ENCODE data around the gene CFAP65.

CFAP65 gene

GRCh38 chr2:219030177-219030940 is 11.0 kb downstream of the CFAP65 start:
- no peak for DNase-seq (ENCODE audit: low read depth in 2 of 2)

- DNase-seq (ENCODE audit: low read depth in 2 of 2): peak; percentile 34 to 62
Observed at GRCh38 chr2:219029829-219030165, 11.5 kb downstream of the CFAP65 start.

- no peak for DNase-seq (ENCODE audit: low read depth in 2 of 2)
Observed at GRCh38 chr2:219028996-219029828, 12.1 kb downstream of the CFAP65 start.

GRCh38 chr2:219028141-219028540 is 13.2 kb downstream of the CFAP65 start:
- no peak for DNase-seq (ENCODE audit: low read depth in 2 of 2)

- DNase-seq (ENCODE audit: low read depth in 2 of 2): no peak
Observed at GRCh38 chr2:219027511-219028055, 13.7 kb downstream of the CFAP65 start.

- DNase-seq (ENCODE audit: low read depth in 2 of 2): no peak
Observed at GRCh38 chr2:219026946-219027345, 14.4 kb downstream of the CFAP65 start.

- no peak for DNase-seq (ENCODE audit: low read depth in 2 of 2)
Observed at GRCh38 chr2:219025637-219026585, 15.4 kb downstream of the CFAP65 start.

- DNase-seq (ENCODE audit: low read depth in 2 of 2): no peak
Observed at GRCh38 chr2:219024059-219024458, 17.3 kb downstream of the CFAP65 start.

- DNase-seq (ENCODE audit: low read depth in 2 of 2): no peak
Observed at GRCh38 chr2:219023045-219023605, 18.2 kb downstream of the CFAP65 start.

GRCh38 chr2:219022616-219023015 is 18.7 kb downstream of the CFAP65 start:
- DNase-seq (ENCODE audit: low read depth in 2 of 2): no peak

- no peak for DNase-seq (ENCODE audit: low read depth in 2 of 2)
Observed at GRCh38 chr2:219022041-219022440, 19.3 kb downstream of the CFAP65 start.

GRCh38 chr2:219021591-219021990 is 19.7 kb downstream of the CFAP65 start:
- DNase-seq (ENCODE audit: low read depth in 2 of 2): no peak

- no peak for DNase-seq (ENCODE audit: low read depth in 2 of 2)
Observed at GRCh38 chr2:219020604-219021365, 20.5 kb downstream of the CFAP65 start.

- DNase-seq (ENCODE audit: low read depth in 2 of 2): no peak
Observed at GRCh38 chr2:219019436-219019835, 21.9 kb downstream of the CFAP65 start.

- no peak for DNase-seq (ENCODE audit: low read depth in 2 of 2)
Observed at GRCh38 chr2:219018726-219019125, 22.6 kb downstream of the CFAP65 start.

GRCh38 chr2:219018286-219018685 is 23.0 kb downstream of the CFAP65 start:
- DNase-seq (ENCODE audit: low read depth in 2 of 2): no peak

GRCh38 chr2:219017201-219017931 is 23.9 kb downstream of the CFAP65 start:
- no peak for DNase-seq (ENCODE audit: low read depth in 2 of 2)

GRCh38 chr2:219016721-219017120 is 24.6 kb downstream of the CFAP65 start:
- DNase-seq (ENCODE audit: low read depth in 2 of 2): no peak

GRCh38 chr2:219010873-219011272 is 30.4 kb downstream of the CFAP65 start:
- no peak for DNase-seq (ENCODE audit: low read depth in 2 of 2)
